CD4-positive, alpha-beta T cell (primary cell): Measurements from ENCODE around the gene LRP2. TPM values are rescaled to one million over a fixed set of nuclear protein-coding genes. Genes with fewer than 3 reads are reported as not detected.

Source experiments
- ATAC-seq: fragments of 200-7000 bp; cut with Tn5 transposase; one replicate; pipeline ENCODE4 v1.10.0; 2022; ENCODE audit warnings: mild to moderate bottlenecking; ENCODE audit not compliant: poor library complexity
- CTCF ChIA-PET: fragments of 350-600 bp; sonication (Branson Sonifier 250); formaldehyde crosslinking; loops from one replicate; lab custom pipeline; 2021; ENCODE audit warnings: antibody characterized with exemption, inconsistent platforms; lab: Charles Lee
- POLR2A ChIA-PET: fragments of 350-600 bp; sonication (Branson Sonifier 250); formaldehyde crosslinking; loops from one replicate; lab custom pipeline; 2021; ENCODE audit warnings: antibody characterized with exemption, inconsistent platforms; lab: Charles Lee
- DNase-seq, 14 experiments: peaks; one replicate each; pipeline ENCODE4 v3.0.0-alpha.2; 2013 to 2020; ENCODE audit warnings: mixed read lengths in 2 of 14
- H3K27ac ChIP-seq, 2 donors: one replicate each; pipeline versions ENCODE4 v1.5.1 to v1.7.0; 2013; ENCODE audit warnings: low read length in 2 of 2, low read depth in 1 of 2, mild to moderate bottlenecking in 1 of 2
- H3K27me3 ChIP-seq, 2 experiments: 1 replicate in 1 of 2; 2 replicates in 1 of 2; pipeline versions ENCODE4 v1.6.1 to v1.7.0; 2013; ENCODE audit warnings: low read length in 2 of 2, control low read depth in 1 of 2, mild to moderate bottlenecking in 1 of 2, moderate library complexity in 1 of 2; ENCODE audit not compliant: insufficient read depth in 2 of 2, control insufficient read depth in 1 of 2
- H3K36me3 ChIP-seq: one replicate; pipeline ENCODE4 v1.6.1; 2013; ENCODE audit warnings: low read length, control low read depth; ENCODE audit not compliant: insufficient read depth
- H3K4me1 ChIP-seq: one replicate; pipeline ENCODE4 v1.6.1; 2013; ENCODE audit warnings: low read length, control low read depth; ENCODE audit not compliant: insufficient read depth
- H3K4me3 ChIP-seq: one replicate; pipeline ENCODE4 v1.5.1; 2013; ENCODE audit warnings: mild to moderate bottlenecking, low read length, moderate library complexity
- H3K9me3 ChIP-seq, 2 experiments: 1 replicate in 1 of 2; 2 replicates in 1 of 2; pipeline versions ENCODE4 v1.6.1 to v1.7.0; 2013; ENCODE audit warnings: low read length in 2 of 2, mild to moderate bottlenecking in 2 of 2, control low read depth in 1 of 2, moderate library complexity in 1 of 2; ENCODE audit not compliant: control insufficient read depth in 1 of 2, insufficient read depth in 1 of 2
- H3K27ac Mint-ChIP-seq: one replicate; pipeline ENCODE4 v1.8.0; 2020; ENCODE audit warnings: mixed read lengths
- H3K27me3 Mint-ChIP-seq: one replicate; pipeline ENCODE4 v1.8.0; 2021; ENCODE audit warnings: mixed read lengths
- H3K36me3 Mint-ChIP-seq: one replicate; pipeline ENCODE4 v1.8.0; 2021; ENCODE audit warnings: low read depth, mixed read lengths
- H3K4me1 Mint-ChIP-seq: one replicate; pipeline ENCODE4 v1.8.0; 2021; ENCODE audit warnings: low read depth, mixed read lengths
- H3K4me3 Mint-ChIP-seq: one replicate; pipeline ENCODE4 v1.8.0; 2020; ENCODE audit warnings: mild to moderate bottlenecking, mixed read lengths
- H3K9me3 Mint-ChIP-seq: one replicate; pipeline ENCODE4 v1.8.0; 2020; ENCODE audit warnings: mixed read lengths
- CTCF ChIP-seq: fragments of 200-600 bp; IDR thresholded peaks from one replicate; pipeline ENCODE4 v1.8.0; 2022; ENCODE audit warnings: antibody characterized with exemption, mild to moderate bottlenecking
- intact Hi-C, 2 experiments: fragments of 100-400 bp; cut with DNase I in 1 of 2; cut with micrococcal nuclease in 1 of 2; formaldehyde crosslinking; loops; one replicate each; pipeline versions ENCODE4 v1.15.1 to v1.9.0; 2023 to 2025; cut with DNase I, micrococcal nuclease
- total RNA-seq, 174 experiments: library from RNA in 2 of 174; stranded (reverse) in 2 of 174; gene quantifications; one replicate each; pipeline ENCODE4 v1.2.3 and lab custom pipeline; 2021 to 2026

Gene LRP2
- total RNA-seq, 2 experiments from 2014 or later = 0.03 TPM; not detected in 1

GRCh38 chr2:169365029-169365480 lies 2.7 kb upstream of the LRP2 start:
- ATAC-seq (peak; percentile 30), DNase-seq (peak in 3 of 14 experiments; percentile 22 to 41 (median 25))
- no peak overlapping the region for H3K27ac ChIP-seq
- intact Hi-C loops = no loop called here
- peaks cover 28 to 35% of the 10 kb centered on the region in 2 experiments for H3K27me3 ChIP-seq
- Mint-ChIP-seq H3K27ac (peak overlapping the region; percentile 18), H3K4me3 (peak overlapping the region; percentile 85), H3K4me1 (peaks cover 31% of the 10 kb centered on the region), H3K9me3 (no peaks in the 10 kb centered on the region), H3K36me3 (peaks cover 10% of the 10 kb centered on the region), H3K27me3 (peaks cover 45% of the 10 kb centered on the region)
- CTCF ChIA-PET = no interaction called here
- H3K4me1 ChIP-seq = peaks cover 31% of the 10 kb centered on the region
- no peak for TF ChIP-seq CTCF
- peak overlapping the region; percentile 75 for H3K4me3 ChIP-seq
- POLR2A ChIA-PET = no interaction called here
- H3K36me3 ChIP-seq = no peaks in the 10 kb centered on the region
- H3K9me3 ChIP-seq = peaks cover 0 to 4% of the 10 kb centered on the region in 2 experiments

- H3K36me3 Mint-ChIP-seq = peaks cover 10% of the 10 kb centered on the region
- H3K27ac Mint-ChIP-seq = no peak overlapping the region
- peaks cover 52% of the 10 kb centered on the region for H3K27me3 Mint-ChIP-seq
- peaks cover 34 to 40% of the 10 kb centered on the region in 2 experiments for H3K27me3 ChIP-seq
- peaks cover 31% of the 10 kb centered on the region for H3K4me1 Mint-ChIP-seq
- no peaks in the 10 kb centered on the region for H3K36me3 ChIP-seq
- H3K4me3 ChIP-seq = peak overlapping the region; percentile 75
- H3K9me3 ChIP-seq = peaks cover 0 to 4% of the 10 kb centered on the region in 2 experiments
- ChIA-PET POLR2A (interaction anchor here (0.5 kb wide), 1 partner anchor 71 kb away, joined by 3 read pairs; no protein-coding TSS in a partner anchor), CTCF (no interaction called here)
- peak in 9 of 14 experiments; percentile 7 to 66 (median 32) for DNase-seq
- intact Hi-C loops = no loop called here
- H3K4me3 Mint-ChIP-seq = peak overlapping the region; percentile 85
- H3K27ac ChIP-seq = no peak overlapping the region
- peak; percentile 63 for ATAC-seq
- H3K9me3 Mint-ChIP-seq = no peaks in the 10 kb centered on the region
- no peak for TF ChIP-seq CTCF
- H3K4me1 ChIP-seq = peaks cover 31% of the 10 kb centered on the region
Observed at GRCh38 chr2:169363560-169364150, 1.3 kb upstream of the LRP2 start.

- TF ChIP-seq CTCF = no peak
- no peak for DNase-seq
- Mint-ChIP-seq H3K4me3 (peak overlapping the region; percentile 85), H3K27ac (no peak overlapping the region), H3K9me3 (no peaks in the 10 kb centered on the region), H3K36me3 (peaks cover 10% of the 10 kb centered on the region), H3K4me1 (peaks cover 31% of the 10 kb centered on the region), H3K27me3 (peaks cover 59% of the 10 kb centered on the region)
- no peak for ATAC-seq
- Histone ChIP-seq H3K27me3 (peaks cover 34 to 40% of the 10 kb centered on the region in 2 experiments), H3K9me3 (peaks cover 0 to 4% of the 10 kb centered on the region in 2 experiments), H3K27ac (no peak overlapping the region), H3K4me3 (peak overlapping the region; percentile 75), H3K4me1 (peaks cover 31% of the 10 kb centered on the region), H3K36me3 (no peaks in the 10 kb centered on the region)
- CTCF ChIA-PET = no interaction called here
- intact Hi-C loops = no loop called here
- POLR2A ChIA-PET = no interaction called here
Observed at GRCh38 chr2:169362894-169363559, 693 bp upstream of the LRP2 start.
